CD4-positive, alpha-beta T cell treated with Interleukin-1 beta for 1 hour (primary cell): ENCODE results near the gene PFN4.
"Not testable (repeated sequence)": the region's sequence is repeated elsewhere in the genome, so short reads cannot be mapped to it uniquely, and the experiment has no call there.

Experiments used
- DNase-seq, 2 donors: peaks; one replicate each; pipeline ENCODE4 v3.0.0-alpha.2; 2020 to 2022

Gene PFN4

DNA sequence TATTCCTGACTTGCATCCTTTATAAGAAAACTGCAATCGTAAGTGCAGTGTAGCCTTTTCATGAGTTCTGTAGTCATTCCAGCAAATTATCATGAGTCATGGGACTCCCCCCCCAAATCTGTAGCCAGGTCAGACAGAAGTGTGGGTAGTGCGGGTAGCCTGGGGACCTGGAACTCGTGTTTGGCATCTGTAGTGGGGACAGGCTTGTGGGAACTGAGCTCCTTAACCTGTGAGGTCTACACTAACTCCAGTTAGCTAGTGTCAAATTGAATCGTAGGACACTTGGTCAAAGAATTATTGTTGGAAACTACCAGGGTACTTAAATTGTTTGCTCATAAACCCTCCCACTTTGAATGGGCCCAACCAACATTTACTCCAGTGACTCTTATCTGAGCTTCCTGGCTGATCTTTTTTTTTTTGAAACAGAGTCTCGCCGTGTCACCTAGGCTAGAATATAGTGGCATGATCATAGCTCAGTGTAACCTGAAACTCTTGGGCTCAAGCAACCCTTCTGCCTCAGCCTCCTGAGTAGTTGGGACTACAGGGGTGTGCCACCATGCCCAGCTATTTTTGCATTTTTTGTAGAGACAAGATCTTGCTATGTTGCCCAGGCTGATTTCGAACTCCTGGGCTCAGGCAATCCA lies 12.4 kb downstream of the PFN4 start:
- DNase-seq: no peak

GRCh38 chr2:24109431-24109830 lies 13.7 kb downstream of the PFN4 start:
- DNase-seq: not testable (repeated sequence)

- no peak for DNase-seq
Measured at GRCh38 chr2:24107336-24107735, 15.8 kb downstream of the PFN4 start.

- DNase-seq: no peak
Measured at GRCh38 chr2:24106786-24107185, 16.3 kb downstream of the PFN4 start.

- DNase-seq: no peak
Measured at GRCh38 chr2:24105816-24106215, 17.3 kb downstream of the PFN4 start.

GRCh38 chr2:24104906-24105305 lies 18.2 kb downstream of the PFN4 start:
- DNase-seq: no peak

DNA sequence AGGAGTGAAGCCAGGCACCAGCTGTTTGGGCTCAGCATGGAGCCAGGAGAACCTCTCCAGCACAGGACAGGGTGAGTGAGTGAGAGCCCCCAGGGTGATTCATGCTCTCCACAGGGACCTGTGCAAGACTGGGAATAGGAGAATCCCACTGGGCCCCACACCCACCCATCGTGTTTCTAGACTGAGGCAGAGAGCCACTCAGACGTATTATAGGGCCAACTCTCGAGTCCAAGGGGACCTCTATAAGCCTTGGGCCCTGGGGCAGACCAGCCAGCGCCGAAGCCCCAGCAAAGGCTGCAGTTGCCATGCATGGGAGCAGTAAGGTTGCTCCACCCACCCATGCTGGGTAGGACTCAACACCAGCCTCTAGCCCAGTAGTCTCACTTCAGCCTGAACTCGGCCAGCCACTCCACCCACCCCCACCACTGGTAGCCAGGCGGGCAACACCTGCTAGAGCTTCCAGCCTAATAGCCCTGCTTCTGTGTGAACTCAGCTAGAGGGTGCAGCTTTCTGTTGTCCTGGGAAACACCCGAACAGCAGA lies 19.0 kb downstream of the PFN4 start:
- DNase-seq: no peak

- no peak for DNase-seq
Measured at GRCh38 chr2:24102677-24103076, 20.5 kb downstream of the PFN4 start.

DNA sequence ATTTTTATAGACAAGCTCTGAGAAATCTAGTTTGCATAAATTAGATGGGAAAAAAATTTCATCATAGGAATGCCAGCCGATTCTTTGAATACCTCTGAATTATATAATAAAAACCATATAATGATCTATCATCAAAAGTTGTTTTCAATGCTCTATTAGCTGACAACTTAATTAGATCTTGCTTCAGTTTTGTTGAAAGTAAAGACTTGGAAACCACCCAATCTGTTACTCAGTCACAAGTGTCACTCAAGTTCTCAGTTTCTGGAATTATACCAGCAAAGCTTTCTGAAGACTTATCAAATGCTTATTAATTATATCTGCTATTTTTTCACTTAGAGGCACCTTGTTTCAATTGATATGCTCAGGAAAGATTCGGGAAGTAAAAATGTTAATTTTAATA lies 21.1 kb downstream of the PFN4 start:
- DNase-seq: no peak

- DNase-seq: not testable (repeated sequence)
Measured at GRCh38 chr2:24100732-24101131, 22.4 kb downstream of the PFN4 start.

DNA sequence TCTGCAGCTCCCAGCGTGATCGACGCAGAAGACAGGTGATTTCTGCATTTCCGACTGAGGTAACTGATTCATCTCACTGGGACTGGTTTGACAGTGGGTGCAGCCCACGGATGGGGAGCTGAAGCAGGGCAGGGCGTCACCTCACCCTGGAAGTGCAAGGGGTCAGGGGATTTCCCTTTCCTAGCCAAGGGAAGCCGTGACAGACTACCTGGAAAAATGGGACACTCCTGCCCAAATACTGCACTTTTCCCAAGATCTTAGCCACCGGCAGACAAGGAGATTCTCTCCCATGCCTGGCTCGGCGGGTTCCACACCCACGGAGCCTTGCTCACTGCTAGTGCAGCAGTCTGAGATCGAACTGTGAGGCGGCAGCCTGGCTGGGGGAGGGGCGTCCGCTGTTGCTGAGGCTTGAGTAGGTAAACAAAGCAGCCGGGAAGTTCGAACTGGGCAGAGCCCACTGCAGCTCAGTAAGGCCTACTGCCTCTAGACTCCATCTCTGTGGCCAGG lies 27.9 kb downstream of the PFN4 start:
- DNase-seq: not testable (repeated sequence)

- DNase-seq: not testable (repeated sequence)
Measured at GRCh38 chr2:24093270-24093669, 29.9 kb downstream of the PFN4 start.

- no peak for DNase-seq
Measured at GRCh38 chr2:24088821-24089359, 34.2 kb downstream of the PFN4 start.

DNA sequence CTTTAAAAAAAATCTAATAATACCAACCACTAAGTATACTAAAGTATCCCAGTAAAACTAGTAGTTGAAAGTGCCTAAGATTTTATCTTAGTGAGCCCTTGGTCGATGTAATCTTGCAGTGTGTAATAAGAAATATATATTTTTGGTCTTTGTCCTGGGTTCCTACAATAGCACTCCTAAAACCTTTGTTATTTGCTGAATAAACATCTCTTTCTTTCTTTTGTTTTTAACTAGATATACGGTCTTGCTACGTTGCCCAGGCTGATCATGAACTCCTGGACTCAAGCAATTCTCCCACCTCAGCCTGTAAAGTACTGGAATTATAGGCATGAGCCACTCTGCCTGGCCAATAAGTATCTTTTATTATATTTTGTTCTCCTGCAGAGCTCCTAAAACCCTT lies 36.1 kb downstream of the PFN4 start:
- no peak for DNase-seq

GRCh38 chr2:24086241-24086640 lies 36.9 kb downstream of the PFN4 start:
- DNase-seq: no peak

DNA sequence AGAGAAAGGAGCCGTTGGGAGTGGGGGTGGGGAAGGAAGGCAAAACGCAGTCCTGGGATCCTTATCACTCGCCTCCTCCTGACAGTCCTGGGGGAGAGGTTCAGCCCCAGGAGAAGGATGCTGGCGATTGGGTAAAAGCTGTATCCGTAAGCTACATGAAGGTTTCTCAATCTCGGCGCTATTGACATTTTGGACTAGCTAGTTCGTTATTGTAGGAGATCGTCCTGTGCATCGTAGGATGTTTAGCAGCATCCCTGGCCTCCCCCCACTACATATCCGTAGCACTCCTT lies 38.0 kb downstream of the PFN4 start:
- DNase-seq: no peak

DNA sequence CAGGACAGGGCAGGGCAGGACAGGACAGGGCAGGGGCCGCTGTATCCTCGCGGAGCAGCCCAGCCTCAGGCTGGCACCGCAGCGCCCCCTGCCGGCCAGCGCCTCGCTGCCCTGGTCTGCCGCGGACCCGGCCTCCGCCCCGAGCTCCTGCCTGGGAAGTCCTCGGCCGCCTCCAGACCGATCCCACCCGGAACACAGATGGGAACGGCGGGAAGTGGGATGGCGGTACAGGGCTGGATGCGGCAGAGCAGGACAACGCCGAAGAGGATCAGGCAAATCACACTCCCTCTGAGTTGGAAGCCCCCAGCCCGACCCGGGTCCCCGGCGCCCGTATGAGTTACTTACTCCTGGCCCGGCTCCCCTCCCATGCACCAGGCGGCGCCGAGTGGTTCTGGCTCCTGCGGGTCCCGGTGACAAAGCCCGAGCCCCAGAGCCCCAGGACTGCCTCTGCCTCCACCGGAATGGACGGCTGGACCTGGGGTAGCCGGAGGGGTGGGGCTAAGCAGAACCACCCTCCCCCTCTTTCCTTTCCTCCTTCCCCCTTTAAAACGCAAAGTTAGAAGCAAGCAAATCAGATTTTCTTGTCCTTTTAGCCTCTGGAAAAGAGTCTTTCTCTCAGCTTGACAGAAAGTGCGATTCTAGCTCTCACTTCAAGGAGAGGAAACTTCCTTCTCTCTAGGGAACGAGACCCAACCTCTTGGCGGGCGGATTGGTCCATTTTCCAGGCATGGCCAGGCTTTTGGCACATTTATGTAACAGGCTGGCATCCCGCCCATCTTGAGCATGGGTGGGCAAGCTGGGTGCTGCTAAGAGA lies 38.5 kb downstream of the PFN4 start, which contains the start of gene TP53I3:
Gene TP53I3, minus strand, starts transcription at position 449 of the 814 bp plus-strand sequence. CDS start 508 bp downstream, outside the sequence.
- DNase-seq: peak; percentile 79

DNA sequence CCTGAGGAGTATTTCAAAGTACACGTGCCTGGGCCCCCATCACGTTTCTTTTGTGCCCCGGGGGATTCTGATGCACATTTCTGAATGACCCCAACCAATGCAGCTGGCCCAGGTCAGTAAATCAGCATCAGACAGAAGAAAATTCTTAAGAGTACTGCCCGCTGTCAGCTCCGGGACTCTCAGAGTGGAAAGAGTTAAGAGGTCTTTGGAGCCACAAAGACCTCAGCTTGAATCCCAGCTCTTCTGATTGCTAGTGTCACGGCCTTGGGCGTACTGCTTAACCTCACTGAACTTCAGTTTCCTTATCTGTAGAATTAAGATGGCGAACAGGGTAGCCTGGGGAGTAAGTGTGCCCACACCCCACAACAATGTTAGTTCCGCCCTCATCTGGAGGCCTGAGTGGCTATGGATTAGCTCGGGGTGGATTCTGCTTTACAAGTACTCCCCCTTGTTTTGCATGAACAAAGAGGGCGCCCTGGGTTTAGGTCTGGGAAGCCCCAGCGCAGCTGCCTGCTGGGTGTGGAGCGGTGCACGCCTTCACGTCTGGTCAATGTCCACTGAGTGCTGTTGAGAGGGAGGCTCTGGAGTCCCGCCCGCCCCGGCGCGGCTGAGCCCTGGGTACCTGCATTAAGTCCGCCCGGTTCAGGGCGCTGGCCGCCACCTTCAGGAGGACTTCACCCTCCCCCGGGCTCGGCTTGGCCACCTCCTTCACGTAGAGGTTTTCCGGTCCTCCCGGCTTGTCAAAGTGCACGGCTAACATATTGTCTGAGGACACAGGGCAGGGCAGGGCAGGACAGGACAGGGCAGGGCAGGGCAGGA lies 39.4 kb downstream of the PFN4 start:
- DNase-seq: peak; percentile 54 to 72

DNA sequence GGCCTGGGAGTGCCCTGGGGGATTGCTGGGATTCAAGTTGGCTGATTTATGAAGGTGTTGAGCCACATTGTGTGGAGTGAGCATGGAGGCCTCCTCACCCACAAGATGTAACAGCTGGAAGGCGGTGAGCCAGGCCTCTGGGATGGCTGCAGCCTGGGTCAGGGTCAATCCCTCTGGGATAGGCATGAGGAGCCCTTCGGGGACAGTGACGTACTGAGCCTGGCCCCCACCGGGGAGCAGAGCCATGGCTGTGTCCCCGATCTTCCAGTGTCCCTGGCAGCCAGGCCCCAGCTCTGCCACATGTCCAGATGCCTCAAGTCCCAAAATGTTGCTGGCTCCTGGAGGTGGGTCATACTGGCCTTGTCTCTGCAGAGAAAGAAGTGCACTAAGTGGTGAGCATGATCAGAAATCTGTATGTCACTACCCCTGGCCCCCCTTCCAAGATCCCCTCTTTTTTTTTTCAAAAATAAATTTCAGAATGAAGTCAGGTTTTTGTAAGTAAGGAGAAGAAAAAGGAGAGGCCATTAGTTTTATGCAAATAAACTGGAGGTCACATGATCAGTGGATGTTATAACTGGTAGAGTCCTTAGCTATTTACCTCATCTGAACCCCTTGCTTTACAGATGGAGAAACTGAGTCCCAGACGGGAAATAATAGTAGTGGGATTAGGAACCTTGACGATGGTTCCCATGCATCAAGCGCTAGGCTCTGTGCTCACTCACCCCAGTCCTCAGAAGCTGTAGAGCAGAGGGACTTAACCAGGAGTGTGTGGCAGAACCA lies 40.2 kb downstream of the PFN4 start:
- no peak for DNase-seq

- no peak for DNase-seq
Measured at GRCh38 chr2:24080701-24081100, 42.4 kb downstream of the PFN4 start.

GRCh38 chr2:24077879-24078278 lies 45.3 kb downstream of the PFN4 start:
- DNase-seq: no peak

GRCh38 chr2:24077535-24077877 lies 45.6 kb downstream of the PFN4 start:
- DNase-seq: no peak
